Measurements from ENCODE around the gene MS4A2.
"Not testable (repeated sequence)": the region's sequence is repeated elsewhere in the genome, so short reads cannot be mapped to it uniquely, and the experiment has no call there.

The MS4A2 gene

DNA sequence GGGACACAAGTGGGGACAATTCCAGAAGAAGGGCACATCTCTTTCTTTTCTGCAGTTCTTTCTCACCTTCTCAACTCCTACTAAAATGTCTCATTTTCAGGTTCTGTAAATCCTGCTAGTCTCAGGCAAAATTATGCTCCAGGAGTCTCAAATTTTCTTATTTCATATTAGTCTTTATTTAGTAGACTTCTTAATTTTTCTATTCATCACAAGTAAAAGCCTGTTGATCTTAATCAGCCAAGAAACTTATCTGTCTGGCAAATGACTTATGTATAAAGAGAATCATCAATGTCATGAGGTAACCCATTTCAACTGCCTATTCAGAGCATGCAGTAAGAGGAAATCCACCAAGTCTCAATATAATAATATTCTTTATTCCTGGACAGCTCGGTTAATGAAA lies at the start of gene MS4A2:
TSS of gene MS4A2 (plus strand) at position 301 of the 400 bp plus-strand sequence. CDS start 102 bp downstream, outside the sequence.
- no peak for DNase-seq (ENCODE audit: low read depth in 2 of 2)

GRCh38 chr11:60040109-60040508 lies 48.4 kb upstream of the MS4A2 start, which contains the start of gene OOSP2:
Gene OOSP2 (plus strand): TSS chr11:60040409. CDS start chr11:60040460, 51 bp downstream.
- DNase-seq (ENCODE audit: low read depth in 2 of 2) = no peak

GRCh38 chr11:60050422-60050821 lies 38.0 kb upstream of the MS4A2 start:
- DNase-seq (ENCODE audit: low read depth in 2 of 2) = not testable (repeated sequence)

GRCh38 chr11:60050839-60051238 lies 37.6 kb upstream of the MS4A2 start:
- not testable (repeated sequence) for DNase-seq (ENCODE audit: low read depth in 2 of 2)

DNA sequence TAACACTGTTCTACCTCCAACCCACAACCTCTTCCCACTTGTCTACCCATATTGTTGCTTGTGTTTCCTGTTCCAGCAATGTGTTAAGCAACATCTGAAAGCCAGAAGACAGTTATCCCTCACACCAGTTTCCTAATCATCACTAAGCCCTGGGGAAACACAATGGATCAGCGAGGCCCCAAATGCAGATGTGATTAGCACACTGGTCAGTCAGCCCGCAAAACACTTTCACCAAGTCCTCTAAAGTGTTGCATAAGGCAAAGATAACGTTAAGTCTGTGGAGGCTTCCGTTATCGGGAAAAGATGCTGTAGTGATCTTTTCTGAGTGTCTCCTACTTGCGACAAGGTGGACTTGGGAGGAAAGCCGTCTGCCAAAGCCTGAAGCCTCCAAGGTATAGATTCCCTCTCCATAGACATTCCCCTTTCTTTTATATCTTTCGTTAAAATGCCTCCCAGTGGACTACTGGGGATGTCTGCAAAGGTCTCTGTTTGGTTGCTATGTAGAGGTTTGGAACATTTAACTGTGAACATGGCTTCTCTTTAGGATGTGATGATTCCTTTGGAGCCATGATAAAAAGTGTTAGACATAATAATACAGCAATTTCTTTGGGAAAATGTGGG lies 32.0 kb upstream of the MS4A2 start, which contains the start of gene MS4A3:
TSS of gene MS4A3 (plus strand) at position 317 of the 621 bp plus-strand sequence. CDS start 4,496 bp downstream, outside the sequence.
- DNase-seq (ENCODE audit: low read depth in 2 of 2) = no peak

DNA sequence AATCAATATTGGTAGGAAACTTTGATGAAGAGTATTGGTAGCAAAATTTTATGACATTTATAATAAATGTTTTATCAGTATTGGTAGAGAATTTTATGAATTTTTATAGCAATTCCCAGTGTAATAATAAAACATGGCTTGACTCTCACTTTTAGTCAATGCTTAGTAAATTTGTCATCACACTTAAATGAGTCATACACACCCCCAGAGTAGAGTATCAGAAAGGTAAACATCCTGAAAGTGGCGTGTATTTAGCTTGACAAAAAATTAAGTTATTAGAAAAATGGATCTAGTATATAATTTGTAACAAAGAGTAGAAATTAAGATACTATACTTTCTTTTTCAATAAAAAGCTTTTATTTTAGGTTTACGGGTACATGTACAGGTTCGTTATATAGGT lies 29.4 kb upstream of the MS4A2 start:
- DNase-seq (ENCODE audit: low read depth in 2 of 2) = no peak

- no peak for DNase-seq (ENCODE audit: low read depth in 2 of 2)
Measured at GRCh38 chr11:60059521-60060240, 28.8 kb upstream of the MS4A2 start.

DNA sequence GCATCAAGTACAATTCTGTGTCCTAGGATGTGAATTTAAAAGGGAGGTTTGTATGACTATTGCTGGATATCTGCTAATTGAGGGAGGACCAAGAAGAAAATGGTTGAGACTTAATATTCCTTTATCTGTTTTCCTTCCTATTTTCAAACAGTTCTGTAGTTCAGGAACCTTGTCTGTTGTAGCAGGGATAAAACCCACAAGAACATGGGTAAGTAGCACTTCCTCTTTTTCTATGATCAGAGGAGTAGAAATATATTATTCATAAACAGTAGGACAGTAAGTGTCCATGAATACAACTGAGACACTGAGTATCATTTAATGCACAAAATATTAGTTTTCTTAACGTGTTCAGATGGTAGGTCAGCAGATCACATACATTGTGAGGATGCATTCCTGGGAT lies 24.4 kb upstream of the MS4A2 start:
- DNase-seq (ENCODE audit: low read depth in 2 of 2) = no peak

- no peak for DNase-seq (ENCODE audit: low read depth in 2 of 2)
Measured at GRCh38 chr11:60065801-60066200, 22.7 kb upstream of the MS4A2 start.

GRCh38 chr11:60069450-60069849 lies 19.0 kb upstream of the MS4A2 start:
- DNase-seq (ENCODE audit: low read depth in 2 of 2) = no peak

DNA sequence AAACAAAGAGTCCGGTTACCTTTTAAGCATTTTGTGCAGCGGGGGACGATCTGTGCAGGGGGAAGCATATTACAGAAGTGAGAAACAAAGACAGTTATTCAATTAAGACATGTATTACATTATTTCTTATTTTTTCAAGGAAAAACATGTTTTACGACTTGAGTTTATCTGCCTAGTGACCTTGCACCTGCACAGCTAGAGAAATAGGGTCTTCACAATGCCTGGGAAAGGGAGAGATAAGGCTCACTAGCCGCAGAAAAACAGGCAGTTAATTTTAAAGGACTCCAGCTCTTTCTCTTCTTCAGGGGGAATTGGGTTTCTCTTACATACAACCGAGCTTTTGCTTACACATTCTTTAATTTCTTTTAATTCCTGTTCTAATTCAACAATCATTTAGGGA lies 16.8 kb upstream of the MS4A2 start:
- not testable (repeated sequence) for DNase-seq (ENCODE audit: low read depth in 2 of 2)

DNA sequence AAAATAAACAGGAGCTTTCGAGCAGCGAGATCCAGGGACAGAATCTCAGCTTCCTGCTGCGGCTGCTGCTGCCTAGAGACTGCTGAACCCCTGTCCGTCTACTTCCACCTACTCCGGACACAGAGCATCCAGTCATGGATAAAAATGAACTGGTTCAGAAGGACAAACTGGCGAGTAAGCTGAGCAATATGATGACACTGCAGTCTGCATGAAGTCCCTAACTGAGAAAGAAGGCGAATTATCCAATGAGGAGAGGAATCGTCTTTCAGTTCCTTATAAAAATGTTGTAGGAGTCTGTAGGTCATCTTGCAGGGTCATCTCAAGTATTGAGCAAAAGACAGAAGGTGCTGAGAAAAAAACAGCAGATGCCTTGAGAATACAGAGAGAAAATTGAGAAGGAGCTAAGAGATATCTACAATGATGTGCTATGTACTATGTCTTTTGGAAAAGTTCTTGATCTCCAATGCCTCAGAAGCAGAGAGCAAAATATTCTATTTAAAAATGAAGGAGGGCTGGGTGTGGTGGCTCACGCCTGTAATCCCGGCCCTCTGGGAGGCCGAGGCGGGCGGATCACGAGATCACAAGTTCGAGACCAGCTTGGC lies 11.1 kb upstream of the MS4A2 start:
- DNase-seq (ENCODE audit: low read depth in 2 of 2) = no peak

DNA sequence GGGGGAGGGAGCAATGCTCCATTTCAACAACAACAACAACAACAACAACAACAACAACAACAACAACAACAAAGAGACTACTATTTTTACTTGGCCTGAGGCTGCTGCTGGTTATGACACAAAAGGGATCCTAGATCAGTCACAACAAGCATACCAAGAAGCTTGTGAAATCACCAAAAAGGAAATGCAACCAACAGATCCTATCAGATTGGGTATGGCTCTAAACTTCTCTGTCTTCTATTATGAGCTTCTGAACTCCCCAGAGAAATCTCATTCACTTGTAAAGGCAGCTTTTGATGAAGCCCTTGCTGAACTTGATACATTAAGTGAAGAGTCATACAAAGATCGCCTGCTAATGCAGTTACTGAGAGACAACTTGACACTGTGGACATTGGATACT lies 10.5 kb upstream of the MS4A2 start:
- no peak for DNase-seq (ENCODE audit: low read depth in 2 of 2)

DNA sequence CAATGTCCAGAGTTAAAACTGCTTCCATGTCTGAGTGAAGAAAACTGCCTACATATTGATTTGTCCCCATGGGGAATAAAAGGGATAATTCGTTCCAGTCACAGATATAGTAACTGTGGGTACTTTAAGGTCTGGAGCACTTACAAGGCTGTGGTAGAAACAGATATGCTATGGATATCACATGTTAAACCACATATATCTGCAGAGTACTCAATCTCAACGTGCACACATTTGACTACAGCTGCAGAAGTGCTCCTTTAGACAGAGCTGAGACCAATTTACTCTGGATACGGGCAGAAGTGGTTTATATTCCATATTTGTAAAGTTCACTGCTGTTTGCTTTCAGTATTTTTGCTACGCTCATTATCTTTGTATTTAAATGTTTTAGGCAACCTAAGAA lies 9.7 kb upstream of the MS4A2 start:
- DNase-seq (ENCODE audit: low read depth in 2 of 2) = no peak

GRCh38 chr11:60080535-60080934 lies 7.9 kb upstream of the MS4A2 start:
- no peak for DNase-seq (ENCODE audit: low read depth in 2 of 2)

DNA sequence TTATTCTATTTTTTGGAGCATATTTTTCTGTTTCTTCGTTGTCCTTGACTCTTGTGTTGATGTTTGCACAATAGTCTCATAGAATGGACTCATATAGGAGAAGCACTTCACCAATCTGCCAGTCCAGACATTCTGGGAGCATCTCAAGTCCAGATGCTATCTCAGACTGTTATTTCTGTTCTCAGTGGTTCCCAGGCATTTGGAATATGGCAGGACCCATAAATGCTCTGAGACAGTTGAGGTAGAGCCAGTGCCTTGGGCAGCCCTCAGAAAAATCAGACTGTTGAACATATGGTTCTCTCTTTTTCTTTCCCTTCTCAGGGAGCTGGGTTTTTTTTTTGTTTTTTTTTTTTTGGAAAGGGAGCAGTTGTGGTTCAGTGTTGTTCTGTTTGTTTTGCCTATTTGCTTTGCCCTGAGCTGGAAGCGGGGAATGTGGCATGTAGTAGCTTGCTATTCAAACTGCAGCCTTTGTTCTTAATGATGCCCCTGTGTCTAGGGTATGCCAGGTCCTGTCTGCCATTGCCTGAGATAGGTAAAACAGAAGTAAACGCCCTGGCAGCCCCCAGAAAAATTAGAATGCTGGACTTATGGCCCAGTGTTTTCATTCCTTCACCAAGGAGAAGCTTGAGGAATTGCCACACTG lies 3.7 kb upstream of the MS4A2 start:
- DNase-seq (ENCODE audit: low read depth in 2 of 2) = no peak

DNA sequence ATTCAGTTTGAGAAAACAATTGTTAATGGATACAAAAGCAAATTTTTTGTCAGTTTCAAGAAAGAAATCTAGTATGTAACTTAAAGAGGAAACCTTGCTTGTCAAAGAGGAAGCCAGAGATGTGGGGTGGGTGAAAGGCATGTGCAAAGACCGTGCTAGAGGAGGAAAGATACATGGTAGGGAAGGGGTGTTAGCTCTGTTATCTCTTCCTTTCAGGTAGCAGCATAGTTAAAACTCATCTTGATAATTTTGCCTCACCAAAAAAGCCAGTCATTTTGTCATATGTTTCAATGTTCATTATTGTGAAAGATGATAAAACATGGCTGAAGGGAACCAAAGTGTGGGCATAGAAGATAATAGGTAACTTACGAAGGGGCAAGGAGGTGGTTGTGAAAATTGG lies 2.6 kb upstream of the MS4A2 start:
- DNase-seq (ENCODE audit: low read depth in 2 of 2) = no peak

DNA sequence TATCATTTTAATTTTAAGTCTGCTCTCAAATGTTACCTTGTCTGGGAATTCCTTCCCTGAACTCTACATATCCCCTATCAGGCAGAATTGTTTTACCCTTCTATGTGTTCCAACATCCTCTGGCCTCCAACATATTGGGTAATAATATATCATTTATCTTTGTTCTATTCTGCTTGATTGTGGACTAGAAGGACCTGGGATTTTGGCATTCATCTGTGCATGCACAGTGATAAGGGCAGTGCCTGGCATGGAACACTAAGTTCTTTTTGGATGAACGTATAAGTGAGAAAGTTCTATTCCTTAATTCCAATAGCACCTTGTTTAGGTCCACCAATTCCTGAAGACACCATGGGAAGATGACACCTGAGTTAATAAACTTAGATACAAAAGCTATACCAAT lies 1.2 kb upstream of the MS4A2 start:
- DNase-seq (ENCODE audit: low read depth in 2 of 2) = no peak

DNA sequence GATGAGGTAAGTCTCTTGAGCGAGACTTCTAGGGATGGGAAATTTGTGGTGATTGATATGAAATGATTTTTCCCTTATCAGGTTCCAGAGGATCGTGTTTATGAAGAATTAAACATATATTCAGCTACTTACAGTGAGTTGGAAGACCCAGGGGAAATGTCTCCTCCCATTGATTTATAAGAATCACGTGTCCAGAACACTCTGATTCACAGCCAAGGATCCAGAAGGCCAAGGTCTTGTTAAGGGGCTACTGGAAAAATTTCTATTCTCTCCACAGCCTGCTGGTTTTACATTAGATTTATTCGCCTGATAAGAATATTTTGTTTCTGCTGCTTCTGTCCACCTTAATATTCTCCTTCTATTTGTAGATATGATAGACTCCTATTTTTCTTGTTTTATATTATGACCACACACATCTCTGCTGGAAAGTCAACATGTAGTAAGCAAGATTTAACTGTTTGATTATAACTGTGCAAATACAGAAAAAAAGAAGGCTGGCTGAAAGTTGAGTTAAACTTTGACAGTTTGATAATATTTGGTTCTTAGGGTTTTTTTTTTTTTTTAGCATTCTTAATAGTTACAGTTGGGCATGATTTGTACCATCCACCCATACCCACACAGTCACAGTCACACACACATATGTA lies 7.1 kb downstream of the MS4A2 start:
- DNase-seq (ENCODE audit: low read depth in 2 of 2) = no peak

- no peak for DNase-seq (ENCODE audit: low read depth in 2 of 2)
Measured at GRCh38 chr11:60097189-60097588, 8.7 kb downstream of the MS4A2 start.

DNA sequence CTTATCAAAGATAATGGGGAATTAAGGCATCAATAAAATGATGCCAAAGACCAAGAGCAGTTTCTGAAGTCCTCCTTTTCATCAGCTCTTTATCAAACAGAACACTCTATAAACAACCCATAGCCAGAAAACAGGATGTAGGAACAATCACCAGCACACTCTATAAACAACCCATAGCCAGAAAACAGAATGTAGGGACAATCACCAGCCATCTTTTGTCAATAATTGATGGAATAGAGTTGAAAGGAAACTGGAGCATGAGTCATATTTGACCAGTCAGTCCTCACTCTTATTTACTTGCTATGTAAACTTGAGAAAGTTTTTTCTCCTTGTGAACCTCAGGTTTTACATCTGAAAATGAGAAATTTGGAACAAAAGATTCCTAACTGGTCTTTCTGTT lies 10.0 kb downstream of the MS4A2 start:
- DNase-seq (ENCODE audit: low read depth in 2 of 2) = no peak

DNA sequence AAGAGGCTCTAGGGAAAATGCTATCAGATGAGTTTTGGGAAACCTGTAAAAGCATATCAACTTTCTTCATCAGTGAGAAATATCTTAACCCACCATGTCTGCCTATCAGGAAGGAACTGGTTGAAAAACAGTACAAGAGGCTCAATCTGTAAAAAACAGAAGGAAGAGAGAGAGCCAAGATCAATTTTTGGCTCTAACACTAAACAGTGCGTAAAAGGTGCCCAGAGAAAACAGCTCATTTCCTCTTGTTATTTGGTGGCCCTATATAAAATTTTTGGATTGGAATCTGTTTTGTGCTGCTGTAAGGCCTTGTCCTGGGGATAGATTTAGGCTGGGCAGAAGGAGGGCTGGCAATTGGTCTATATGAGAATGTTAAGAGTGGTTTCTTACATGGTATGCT lies 12.1 kb downstream of the MS4A2 start:
- DNase-seq (ENCODE audit: low read depth in 2 of 2) = no peak

Data from stimulated activated CD4-positive, alpha-beta T cell treated with anti-CD3 and anti-CD28 coated beads, Interleukin-1b, Interleukin-23, amount 100 ng/mL, for 4 hours (primary cell).